Hepatocyte (in vitro differentiated cells): ENCODE data around the gene FN1.

ENCODE experiments used
- EZH2phosphoT487 ChIP-seq: fragments of 200-600 bp; sonication (generic); IDR thresholded peaks from one replicate; pipeline ENCODE4 v1.6.1; 2018; ENCODE audit warnings: antibody characterized with exemption, mild to moderate bottlenecking, low read depth, moderate library complexity; ENCODE audit not compliant: unreplicated experiment, severe bottlenecking
- TF ChIP-seq, protein P1 (sequence below): fragments of 200-600 bp; sonication (generic); IDR thresholded peaks from 2 replicates; pipeline ENCODE4 v1.5.1; 2016; ENCODE audit warnings: antibody characterized with exemption, mild to moderate bottlenecking; ENCODE audit not compliant: poor library complexity

DNA sequence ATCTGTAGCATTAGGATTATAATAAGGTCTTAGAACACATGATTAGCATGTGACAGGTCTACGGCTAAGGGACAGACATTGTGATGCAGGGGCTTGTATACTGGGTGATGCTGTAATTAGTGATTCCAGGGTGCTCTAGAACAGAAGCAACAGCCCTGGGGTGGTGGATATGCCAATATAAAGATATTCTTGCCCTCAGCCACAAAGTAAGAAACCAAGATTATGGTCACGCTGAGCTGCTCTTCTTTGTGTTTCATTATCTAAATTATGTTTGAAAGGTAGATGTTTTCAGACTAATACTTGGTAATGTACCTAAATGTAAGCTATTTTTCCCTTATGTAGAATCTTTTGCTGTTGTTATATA is 45.3 kb downstream of the FN1 start:
- TF ChIP-seq, protein P1, sequence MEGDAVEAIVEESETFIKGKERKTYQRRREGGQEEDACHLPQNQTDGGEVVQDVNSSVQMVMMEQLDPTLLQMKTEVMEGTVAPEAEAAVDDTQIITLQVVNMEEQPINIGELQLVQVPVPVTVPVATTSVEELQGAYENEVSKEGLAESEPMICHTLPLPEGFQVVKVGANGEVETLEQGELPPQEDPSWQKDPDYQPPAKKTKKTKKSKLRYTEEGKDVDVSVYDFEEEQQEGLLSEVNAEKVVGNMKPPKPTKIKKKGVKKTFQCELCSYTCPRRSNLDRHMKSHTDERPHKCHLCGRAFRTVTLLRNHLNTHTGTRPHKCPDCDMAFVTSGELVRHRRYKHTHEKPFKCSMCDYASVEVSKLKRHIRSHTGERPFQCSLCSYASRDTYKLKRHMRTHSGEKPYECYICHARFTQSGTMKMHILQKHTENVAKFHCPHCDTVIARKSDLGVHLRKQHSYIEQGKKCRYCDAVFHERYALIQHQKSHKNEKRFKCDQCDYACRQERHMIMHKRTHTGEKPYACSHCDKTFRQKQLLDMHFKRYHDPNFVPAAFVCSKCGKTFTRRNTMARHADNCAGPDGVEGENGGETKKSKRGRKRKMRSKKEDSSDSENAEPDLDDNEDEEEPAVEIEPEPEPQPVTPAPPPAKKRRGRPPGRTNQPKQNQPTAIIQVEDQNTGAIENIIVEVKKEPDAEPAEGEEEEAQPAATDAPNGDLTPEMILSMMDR = no peak
- no peak for TF ChIP-seq EZH2phosphoT487
